GM19193 (cell line): ENCODE measurements around the gene PCDHGC4.

Source experiments
- POLR2A ChIP-seq: IDR thresholded peaks from 4 replicates; pipeline ENCODE4 v1.6.1; 2011; ENCODE audit not compliant: insufficient read depth, insufficient read length; ENCODE audit errors: extremely low read depth

Gene PCDHGC4

DNA sequence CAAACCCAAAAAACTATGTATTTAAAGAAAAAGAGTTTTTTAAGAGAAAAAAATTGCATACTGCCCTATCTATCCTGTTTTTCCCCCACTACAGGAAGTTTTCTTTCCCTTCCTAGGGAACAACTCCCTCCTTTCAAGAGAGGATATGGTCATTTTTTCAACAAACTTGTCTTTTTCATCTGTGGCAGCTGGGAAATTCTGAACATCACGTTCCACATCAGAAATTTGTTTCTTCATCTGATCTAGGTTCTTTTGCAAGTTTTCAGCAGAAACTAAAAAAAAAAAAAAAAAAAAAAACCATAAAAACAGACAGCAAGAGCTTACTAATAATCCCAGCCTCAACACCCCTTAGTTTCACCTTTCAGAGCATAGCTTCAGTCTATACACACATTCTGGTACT, 42.6 kb downstream of the PCDHGC4 start:
- no peak for TF ChIP-seq POLR2A

DNA sequence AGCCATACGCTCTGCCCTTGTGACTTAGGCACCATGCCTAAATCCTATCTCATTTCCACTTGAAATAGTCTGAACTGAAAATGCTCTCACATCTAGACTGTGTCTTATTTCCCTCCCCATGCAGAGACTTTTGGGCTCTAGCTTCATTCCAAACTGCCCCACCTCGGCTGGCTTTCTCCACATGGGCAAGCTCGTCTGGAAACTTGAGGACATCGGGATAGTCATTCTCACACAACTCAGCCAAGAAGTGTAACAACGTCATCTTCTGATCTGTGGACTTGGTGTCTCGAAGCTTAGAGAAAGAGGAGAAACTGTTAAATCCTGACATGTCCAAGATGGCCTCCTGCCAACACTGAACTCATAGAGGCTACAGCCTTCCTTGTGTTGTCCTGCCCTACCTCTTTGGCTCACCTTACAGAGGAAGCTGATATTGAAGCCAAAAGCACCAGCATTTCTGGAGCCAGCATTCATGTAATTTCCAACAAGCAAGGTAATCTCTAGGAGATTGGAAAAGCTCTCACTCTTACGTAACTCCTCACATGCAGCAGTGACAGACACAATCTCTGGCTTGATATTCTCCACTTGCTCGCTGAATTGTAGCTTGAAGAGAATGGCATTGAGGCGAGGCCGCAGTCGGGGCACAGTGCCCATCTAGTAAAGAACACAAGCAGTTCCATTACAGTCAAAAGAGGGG, 43.6 kb downstream of the PCDHGC4 start:
- no peak for TF ChIP-seq POLR2A

DNA sequence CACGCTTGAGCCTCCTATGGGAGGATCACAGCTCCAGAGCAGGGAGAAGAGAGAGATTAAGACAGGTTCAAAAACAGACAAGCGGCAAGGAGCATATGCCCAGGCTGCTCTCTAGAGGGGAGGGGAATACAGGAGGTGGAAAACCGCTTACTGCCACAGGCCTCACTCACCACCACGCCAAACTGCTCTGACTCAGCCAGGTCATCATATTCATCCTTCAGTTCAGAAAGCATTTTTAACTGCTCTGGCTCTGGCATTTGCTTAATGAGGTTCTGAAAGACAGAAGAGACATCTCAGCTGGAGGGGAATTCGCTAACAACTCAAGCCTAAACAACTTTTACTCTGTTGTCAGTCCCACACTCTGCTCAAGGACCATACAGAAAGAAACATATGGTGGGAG, 44.2 kb downstream of the PCDHGC4 start:
- TF ChIP-seq POLR2A, result no peak

DNA sequence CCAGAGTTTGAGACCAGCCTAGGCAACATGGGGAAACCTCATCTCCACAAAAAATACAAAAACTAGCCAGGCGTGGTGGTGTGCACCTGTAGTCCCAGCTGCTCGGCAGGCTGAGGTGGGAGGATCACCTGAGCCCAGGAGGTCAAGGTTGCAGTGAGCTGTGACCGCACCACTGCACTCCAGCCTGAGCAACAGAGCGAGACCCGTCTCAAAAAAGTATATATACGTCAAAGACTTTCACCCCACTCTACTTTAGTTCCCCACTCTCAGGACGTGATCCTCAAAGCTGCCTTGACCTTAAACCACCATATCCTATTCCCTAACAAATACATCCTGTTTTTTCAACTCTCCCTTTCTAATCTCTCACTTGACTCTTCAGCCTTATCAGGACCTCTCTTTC, 45.0 kb downstream of the PCDHGC4 start:
- TF ChIP-seq POLR2A, result no peak

DNA sequence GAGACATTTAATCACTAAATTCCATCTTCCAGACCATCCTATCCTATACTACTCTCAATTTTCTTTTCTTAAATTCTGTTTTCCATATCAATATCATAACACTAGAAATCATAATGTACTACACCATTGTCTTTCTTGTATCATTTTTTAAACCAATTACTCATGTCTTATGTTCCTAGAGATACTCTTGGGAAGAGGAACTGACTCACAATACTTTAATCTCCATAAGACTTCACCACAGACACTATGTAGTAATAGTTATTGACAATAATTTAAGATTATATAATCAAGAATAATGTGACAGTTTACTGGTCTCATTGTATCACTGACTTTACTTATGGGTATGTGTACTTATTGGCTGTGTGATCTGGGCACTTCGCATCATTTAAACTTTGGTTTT, 47.9 kb downstream of the PCDHGC4 start:
- no peak for TF ChIP-seq POLR2A

DNA sequence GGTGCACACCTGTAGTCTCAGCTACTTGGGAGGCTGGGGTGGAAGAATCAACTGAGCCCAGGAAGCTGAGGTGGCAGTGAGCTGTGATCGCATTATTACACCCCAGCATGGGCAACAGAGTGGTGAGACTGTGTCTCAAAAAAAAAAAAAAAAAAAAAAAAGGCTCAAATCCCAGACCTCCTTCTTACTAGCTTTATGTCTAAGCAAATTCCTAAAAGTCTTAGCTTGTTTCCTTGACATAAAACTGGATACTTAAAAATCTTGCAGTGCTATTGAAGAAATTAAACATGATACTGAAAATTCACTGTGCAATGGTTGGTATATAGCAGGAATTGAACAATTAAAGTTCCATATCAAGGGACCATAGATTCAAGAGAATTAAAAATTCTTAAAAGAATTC, 49.1 kb downstream of the PCDHGC4 start:
- no peak for TF ChIP-seq POLR2A

DNA sequence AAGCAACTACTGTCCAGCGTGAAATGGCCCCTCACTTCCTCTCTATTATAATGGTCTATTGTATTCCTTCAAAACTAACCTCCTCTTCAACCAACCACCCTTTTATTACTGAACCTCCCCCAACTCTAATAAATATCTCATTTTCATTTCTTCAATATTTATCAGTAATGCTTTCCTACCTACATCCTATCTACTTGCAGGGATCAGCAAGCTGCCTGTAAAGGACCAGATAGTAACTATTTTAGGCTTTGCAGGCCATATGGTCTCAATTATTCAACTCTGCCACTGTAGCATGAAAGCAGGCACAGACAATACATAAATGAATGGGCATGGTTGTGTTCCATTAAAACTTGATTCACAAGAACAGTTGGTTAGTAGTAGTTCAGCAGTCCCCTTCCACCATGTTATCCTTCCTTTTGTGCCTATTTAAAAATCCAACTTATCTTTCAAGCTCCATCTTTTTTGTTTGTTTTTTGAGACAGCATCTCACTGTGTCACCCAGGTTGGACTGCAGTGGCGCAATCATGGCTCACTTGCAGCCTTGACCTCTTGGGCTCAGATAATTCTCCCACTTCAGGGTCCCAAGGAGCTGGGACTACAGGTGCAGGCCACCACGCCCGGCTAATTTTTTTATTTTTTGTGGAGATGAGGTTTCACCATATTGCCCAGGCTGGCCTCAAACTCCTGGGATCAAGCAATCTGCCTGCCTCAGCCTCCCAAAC, 49.8 kb downstream of the PCDHGC4 start:
- no peak for TF ChIP-seq POLR2A
